Endometrium (tissue), 2 donors: ENCODE data around the gene SHC4.
"Not testable (repeated sequence)": the region's sequence is repeated elsewhere in the genome, so short reads cannot be mapped to it uniquely, and the experiment has no call there.

ENCODE experiments used
- FAIRE-seq: peaks from 2 replicates; lab custom pipeline; 2012; peaks lifted over from hg19 to GRCh38; lab: Jason Lieb, UNC
- donor health status: control.
- donor health status: control.

The SHC4 gene

DNA sequence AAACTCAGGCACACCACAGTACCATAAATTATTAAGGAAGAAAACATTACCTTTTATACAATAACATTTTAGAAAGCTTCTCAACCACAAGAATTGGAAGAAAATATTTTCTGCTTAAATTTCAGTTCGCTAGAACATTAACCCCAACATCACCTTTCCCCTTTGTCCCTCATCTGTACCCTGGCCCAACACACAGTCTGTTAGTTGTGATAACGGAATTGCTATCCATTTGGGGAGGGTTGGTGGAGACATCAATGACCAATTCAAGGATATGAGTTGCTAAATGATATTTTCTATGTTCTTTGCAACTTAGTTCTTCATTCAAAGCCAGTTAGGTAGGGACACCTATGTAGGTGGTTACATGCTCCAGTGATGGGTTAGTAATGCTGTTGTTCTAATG, 80.0 kb downstream of the SHC4 start:
- FAIRE-seq: no peak

DNA sequence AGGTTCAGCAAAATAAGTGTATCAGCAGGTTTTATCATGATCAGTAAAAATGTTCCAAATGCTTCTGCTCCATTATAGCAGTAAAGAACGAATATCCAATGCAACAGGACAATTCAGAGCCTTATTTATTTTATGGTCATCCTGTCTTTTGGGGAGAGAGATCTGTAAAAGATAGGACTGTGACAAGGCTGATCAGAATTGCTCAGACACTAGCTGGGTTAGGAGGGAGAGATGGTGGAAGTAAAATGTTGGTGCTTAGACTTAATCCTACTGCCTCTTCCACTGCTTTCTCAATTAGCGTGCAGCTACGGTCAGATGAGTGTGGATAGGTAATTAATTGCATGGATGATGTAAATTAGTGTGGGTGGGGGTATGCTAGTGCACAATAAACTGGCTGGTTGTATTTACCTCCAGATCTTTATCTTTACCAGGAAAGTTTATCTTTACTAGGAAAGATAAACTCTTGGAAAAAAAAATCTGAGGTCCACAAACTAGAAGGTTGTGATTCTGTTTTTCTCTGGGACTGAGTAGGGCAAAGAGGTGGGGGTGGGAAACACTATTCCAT, 83.6 kb downstream of the SHC4 start:
- no peak for FAIRE-seq

DNA sequence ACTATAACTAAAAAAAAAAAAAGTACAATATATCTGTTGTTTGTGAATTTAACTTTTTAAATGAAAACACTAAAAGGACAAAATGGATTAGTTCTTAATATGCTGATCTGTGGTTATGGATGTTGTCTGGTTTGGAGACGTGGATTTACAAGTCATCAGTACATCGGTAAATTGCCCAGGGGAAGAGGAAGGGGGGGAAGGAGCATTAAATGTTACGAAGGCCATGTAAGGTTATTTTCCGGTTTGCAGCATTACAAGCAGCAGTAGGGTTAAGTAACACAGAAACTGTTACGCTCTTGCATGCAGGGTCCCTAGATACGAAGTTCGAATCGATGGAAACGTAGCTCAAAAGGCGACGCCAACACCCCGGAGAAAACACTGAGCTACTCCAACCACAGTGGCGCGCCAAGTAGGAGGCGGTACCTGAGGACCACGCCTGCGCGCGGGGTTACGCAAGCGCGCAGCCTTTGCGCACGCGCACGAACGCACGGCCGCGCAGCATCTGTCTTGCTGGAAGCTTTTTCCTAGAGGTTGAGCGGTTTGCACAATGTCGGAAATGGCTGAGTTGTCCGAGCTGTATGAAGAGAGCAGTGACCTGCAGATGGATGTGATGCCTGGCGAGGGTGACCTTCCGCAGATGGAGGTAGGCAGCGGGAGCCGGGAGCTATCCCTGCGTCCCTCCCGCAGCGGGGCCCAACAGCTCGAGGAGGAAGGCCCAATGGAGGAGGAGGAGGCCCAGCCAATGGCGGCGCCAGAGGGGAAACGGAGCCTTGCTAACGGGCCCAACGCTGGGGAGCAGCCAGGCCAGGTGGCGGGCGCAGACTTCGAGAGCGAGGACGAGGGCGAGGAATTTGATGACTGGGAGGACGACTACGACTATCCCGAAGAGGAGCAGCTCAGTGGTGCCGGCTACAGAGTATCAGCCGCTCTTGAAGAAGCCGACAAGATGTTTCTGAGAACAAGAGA, 85.8 kb downstream of the SHC4 start, which contains the start of gene EID1:
Gene EID1 (plus strand): TSS at position 505 of the 966 bp plus-strand sequence. CDS start 43 bp downstream, at position 548.
- FAIRE-seq: peak; percentile 39

DNA sequence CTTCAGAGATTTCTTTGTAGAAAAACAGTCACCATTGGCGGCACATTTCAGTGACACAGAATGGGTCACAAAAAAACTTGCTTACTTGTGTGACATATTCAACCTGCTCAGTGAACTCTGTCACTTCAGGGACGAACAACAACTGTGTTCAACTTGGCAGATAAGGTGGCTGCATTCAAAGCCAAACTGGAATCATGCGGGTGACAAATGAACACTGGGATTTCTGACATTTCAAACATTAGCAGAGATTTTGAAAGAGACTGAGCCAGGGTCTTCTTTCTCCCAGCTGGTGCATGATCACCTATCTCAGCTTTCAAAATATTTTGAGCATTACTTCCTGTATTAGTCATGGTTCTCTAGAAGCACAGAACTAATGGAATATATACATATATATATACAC, 87.7 kb downstream of the SHC4 start:
- FAIRE-seq: no peak

DNA sequence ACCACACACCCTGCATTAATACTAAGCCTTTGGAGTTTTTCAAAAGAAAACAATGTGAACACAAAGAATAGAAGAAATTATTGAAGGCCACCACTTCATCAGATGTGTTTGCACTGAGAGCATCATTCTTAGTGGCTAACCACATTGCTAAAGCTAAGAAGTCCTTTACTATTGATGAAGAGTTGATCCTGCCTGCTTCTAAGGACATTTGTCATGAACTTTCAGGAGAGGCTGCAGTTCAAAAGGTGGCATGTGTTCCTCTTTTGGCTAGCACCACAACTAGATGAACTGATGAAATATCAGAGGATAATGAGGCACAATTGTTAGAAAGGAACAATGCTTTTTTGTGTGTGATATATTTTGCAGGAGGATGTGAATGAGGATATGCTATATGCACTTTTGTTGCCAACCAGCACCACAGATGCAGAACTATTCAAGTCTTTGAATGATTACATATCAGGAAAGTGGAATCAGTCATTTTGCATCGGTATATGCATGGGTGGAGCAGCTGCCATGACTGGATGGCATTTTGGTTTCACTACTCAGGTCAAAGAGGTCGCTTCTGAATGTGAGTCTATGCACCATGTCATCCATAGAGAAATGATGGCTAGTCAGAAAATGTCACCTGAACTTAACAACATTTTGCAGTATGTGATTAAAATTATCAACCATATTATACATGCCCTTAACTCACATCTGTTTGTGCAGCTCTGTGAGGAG, 88.3 kb downstream of the SHC4 start:
- FAIRE-seq: no peak

DNA sequence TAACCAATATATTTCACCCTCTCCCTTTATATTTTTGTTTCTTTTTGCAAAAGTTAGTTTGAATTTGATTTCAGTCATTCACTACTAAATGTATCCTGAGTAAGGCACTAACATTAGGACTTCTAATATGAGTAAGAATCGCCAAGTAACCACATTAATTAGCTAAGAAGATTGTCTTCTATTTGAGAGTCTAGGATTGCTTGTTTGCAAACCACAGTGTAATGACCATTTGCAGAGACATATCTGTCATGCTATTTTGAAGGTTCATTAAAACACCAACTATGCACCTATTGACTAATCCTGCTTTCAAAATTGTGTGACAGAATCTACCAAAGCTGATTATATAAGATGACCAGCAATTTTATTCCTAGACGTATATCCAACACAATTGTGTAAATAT, 91.1 kb downstream of the SHC4 start:
- FAIRE-seq: no peak

DNA sequence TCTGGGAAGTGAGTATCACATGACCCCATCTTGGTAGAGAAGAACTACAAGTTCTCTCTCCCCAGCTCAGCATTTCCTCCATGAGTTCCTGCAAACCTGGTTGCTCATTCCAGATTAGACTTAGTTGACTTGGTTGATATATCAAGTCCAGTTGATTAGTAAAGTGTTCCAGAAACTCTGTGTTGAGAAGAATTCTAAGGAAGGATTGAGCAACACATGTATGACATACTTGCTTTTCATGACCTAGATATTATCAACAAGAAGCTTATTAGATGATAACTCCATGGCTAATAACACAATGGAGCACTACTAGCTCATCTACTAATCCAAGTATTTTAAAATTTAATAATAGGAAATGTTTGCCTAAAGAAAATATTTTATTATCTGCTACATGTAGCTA, 92.2 kb downstream of the SHC4 start:
- no peak for FAIRE-seq

GRCh38 chr15:48869966-48870365, 93.8 kb downstream of the SHC4 start:
- FAIRE-seq: no peak

GRCh38 chr15:48868536-48868935, 95.2 kb downstream of the SHC4 start:
- FAIRE-seq: no peak

DNA sequence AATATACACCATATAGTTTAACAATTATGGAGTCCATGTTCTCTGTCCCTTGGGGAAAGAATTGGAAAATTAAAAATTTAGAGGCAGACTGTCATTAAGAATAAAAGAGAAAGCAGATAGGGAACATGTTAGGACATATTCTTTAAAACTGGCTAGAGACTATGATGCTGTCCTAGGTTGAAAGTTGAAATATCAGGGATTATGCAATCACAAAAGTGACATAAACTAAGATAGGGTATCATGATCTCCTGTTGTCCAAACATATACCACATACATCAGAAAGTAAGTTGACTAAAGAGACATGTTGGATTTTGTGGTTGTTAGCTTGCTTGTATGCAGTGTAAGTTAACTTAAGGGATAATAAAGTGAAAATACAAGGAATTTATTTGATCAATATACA, 95.7 kb downstream of the SHC4 start:
- no peak for FAIRE-seq

DNA sequence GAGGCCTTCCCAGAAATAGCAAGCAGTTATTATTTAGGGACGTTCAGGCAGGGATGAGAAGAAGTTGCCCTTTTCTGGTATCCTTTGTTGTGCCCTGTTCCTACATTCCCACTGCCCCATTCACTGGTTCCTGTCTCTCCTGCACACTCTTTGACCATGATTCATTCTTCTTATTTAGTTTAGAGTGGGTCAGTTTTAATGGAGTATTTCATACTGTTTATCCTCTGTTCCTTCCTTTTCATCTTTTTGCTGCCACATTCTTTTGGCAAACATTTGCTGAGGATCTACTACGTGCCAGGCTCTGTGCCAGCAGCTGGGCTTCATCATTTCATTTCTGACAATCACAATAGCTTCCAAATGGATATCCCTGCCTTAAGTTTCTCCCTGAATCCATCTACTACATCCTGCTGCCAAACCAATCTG, 97.6 kb downstream of the SHC4 start:
- FAIRE-seq: no peak

DNA sequence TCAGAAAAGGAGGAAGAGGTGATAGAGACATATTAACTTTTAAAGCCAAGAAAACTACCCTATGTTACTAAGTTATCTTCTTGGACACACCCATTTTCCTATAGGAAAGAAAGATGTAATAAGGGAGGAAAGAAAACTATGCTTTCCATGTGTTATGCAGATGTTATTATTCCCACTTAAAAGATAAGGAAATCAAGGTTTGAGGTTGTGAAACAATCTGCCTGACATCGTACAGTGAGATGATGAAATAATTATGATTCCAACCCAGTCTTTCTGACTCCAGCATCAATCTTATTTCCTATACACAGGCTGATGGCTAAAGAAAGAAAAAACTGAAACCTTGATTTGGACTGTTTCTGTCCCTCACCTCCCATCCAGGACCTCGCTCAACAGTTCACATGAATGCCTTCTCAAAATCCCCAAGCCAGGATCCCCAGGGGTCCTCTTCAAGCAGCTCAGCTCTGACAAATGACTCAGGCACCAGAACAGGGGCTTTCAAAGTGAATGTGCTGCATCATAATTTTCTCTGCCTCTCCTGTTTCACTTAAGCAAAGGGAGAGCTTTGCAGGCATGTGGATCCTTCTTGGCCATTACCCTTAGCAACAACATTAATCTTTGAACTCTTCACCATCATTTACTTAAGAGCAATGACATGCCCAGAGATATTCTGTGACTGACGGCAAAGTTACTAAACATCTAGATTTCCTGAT, 98.2 kb downstream of the SHC4 start:
- no peak for FAIRE-seq

DNA sequence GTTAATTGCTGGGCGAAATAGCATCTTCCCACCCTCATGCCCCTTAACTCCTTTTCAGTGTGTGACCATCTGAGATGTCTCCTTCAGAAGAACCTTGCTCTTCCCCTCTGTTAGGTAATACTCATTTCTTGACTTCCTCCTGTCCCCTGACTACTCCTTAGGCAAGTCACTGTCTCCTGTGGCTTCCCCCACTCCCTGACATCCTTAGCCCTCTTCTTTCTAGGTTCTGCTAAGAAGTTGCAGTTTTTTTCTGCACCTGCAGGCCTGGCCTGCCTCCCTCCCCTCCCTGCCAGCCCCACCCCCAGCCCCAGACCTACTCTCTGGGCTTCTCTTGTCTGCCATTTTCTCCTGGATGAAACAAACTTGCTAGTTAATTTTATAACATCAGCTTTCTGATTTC, 101.0 kb downstream of the SHC4 start:
- no peak for FAIRE-seq

DNA sequence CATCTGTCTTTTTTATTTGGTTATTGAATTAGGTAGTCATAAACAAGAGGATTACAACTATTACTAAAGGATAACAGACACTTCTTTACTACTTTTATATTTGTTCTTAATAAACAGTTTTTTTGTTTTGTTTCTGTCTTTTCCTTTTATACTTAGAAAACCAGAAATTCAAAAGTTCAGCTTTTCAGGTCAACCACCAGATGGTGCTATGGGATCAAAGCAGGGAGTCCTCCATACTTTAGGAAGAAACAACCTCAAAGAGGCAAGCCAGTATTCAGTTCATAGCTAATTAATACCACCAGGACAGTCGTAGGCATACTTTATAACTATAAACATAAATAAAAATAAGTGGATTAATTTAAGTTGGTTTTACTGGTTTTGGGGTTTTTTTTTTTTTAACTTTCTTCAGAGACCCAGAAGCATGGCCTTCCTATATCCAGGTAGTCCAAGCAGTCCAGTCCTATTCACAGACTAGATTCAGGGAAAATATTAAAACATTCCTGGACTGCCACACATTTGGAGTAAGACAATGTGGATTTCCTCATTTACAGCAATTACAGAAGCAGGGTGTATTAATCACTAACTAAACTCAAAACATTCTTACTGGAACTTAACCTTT, 101.8 kb downstream of the SHC4 start:
- FAIRE-seq: peak; percentile 98

DNA sequence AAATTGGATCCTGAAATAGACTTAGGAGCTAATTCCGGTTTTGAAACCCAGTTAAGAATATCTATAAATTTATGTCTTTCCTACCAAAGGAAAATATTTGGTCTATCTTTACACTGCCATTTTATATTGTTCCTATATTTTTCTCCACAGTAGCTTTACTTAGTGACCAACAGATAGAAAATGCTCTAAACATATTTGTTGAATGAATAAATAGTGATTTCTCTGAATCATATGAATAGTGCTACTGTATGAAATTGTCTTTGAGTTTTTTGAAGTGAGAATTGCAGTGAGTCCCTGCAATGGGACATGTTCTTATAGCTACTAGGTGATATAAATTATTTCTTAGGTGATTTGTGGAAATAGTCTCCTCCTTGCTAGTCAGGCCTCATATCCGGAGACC, 104.3 kb downstream of the SHC4 start:
- no peak for FAIRE-seq

DNA sequence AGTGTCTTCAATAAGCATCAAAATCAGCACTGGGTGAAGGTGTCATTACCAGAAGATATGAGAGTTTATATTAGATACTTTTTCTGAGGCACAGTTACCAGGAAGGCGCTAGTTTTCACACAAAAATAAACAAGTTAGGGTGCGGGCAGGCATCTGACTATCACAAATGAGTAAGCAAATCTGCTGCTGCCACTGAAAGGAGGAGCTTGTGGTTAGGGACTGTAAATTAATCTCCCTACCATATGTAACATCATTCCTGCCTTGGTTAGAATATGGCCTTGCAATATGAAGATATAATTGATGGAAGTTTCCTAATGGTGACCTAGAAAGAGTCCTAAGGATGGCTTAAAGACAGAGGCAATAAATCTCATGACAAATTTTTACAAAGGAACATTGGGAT, 105.3 kb downstream of the SHC4 start:
- FAIRE-seq: no peak

GRCh38 chr15:48856942-48857341, 106.8 kb downstream of the SHC4 start:
- no peak for FAIRE-seq

GRCh38 chr15:48855501-48856440, 107.9 kb downstream of the SHC4 start:
- peak; percentile 48 for FAIRE-seq

- FAIRE-seq: not testable (repeated sequence)
Observed at GRCh38 chr15:48854434-48854833, 109.3 kb downstream of the SHC4 start.

DNA sequence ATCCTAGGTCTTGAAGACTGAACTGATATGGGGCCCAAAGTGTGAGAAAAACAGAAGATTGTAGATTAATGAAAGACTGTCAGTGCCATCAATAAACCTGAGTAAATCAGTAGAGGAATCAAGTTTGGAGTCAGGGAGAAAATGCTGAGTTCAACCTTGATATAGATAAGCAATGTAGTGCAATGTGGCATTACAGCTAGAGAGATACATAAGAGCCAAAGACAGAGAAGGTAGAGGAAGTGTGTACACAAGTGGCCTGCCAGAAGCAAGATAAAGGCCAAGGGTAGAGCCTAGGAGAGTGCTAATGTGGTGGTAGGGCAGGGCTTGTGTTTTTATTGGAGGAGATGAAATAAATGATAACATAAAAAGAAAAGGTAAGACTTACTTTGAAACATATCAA, 111.8 kb downstream of the SHC4 start:
- no peak for FAIRE-seq

- FAIRE-seq: no peak
Observed at GRCh38 chr15:48850648-48851047, 113.1 kb downstream of the SHC4 start.
